ENCODE results near the gene RHOD. TPM values are rescaled to one million over a fixed set of nuclear protein-coding genes. Genes with fewer than 3 reads are reported as not detected.

RHOD gene
- polyA plus RNA-seq, 1 of the 3 experiments (the other 2 are of a cell fraction), result not detected

- H4K20me1 ChIP-seq (ENCODE audit: insufficient read depth), result no peaks in the 10 kb centered on the region
- no peak overlapping the region for H3K4me3 ChIP-seq (ENCODE audit: low read depth in 2 of 2, low read length in 1 of 2)
- no peaks in the 10 kb centered on the region for H3F3A ChIP-seq (replicated peaks; ENCODE audit: insufficient read depth)
- no peaks in the 10 kb centered on the region for H3K4me1 ChIP-seq (ENCODE audit: control insufficient read depth in 1 of 2, insufficient read depth in 2 of 2, low read depth in 1 of 2, low read length in 1 of 2)
- H3K9me3 ChIP-seq, result no peaks in the 10 kb centered on the region
- H3K9ac ChIP-seq, result no peak overlapping the region
- H3K27ac ChIP-seq (ENCODE audit: low read depth in 2 of 2, low read length in 1 of 2), result no peak overlapping the region
- TF ChIP-seq SIN3A (IDR thresholded peaks at IDR 0.05; ENCODE audit: borderline replicate concordance, low read depth, low read length) (no peak), NRF1 (IDR thresholded peaks at IDR 0.05; ENCODE audit: low read depth, low read length) (no peak), RFX5 (IDR thresholded peaks at IDR 0.05; ENCODE audit: low read length) (no peak), GATA2 (CRISPR knock-in tag; IDR thresholded peaks at IDR 0.05) (no peak), FOSL2 (IDR thresholded peaks at IDR 0.05; ENCODE audit: borderline replicate concordance, low read depth) (no peak), IRF3 (IDR thresholded peaks at IDR 0.05; ENCODE audit: low read depth, low read length) (no peak), TCF12 (IDR thresholded peaks at IDR 0.05) (no peak), RAD21 (IDR thresholded peaks at IDR 0.05; ENCODE audit: low read length) (no peak), EZH2phosphoT487 (IDR thresholded peaks at IDR 0.05; ENCODE audit: borderline replicate concordance, low read depth) (no peak), PBX3 (IDR thresholded peaks at IDR 0.05) (no peak), CHD2 (IDR thresholded peaks at IDR 0.05; ENCODE audit: low read length, partially characterized antibody) (no peak), FOXM1 (IDR thresholded peaks at IDR 0.05; ENCODE audit: low read depth) (no peak), NFIC (IDR thresholded peaks at IDR 0.05; ENCODE audit: borderline replicate concordance) (no peak), ELF1 (IDR thresholded peaks at IDR 0.05) (no peak), JUND (IDR thresholded peaks at IDR 0.05) (no peak), GABPA (IDR thresholded peaks at IDR 0.05; ENCODE audit: low read depth) (no peak), ZBTB33 (IDR thresholded peaks at IDR 0.05; ENCODE audit: borderline replicate concordance, low read depth) (no peak), FOXJ3 (CRISPR knock-in tag; IDR thresholded peaks at IDR 0.05) (no peak)
- TF ChIP-seq, protein P1, sequence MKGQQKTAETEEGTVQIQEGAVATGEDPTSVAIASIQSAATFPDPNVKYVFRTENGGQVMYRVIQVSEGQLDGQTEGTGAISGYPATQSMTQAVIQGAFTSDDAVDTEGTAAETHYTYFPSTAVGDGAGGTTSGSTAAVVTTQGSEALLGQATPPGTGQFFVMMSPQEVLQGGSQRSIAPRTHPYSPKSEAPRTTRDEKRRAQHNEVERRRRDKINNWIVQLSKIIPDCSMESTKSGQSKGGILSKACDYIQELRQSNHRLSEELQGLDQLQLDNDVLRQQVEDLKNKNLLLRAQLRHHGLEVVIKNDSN (IDR thresholded peaks at IDR 0.05; ENCODE audit: borderline replicate concordance, low read depth), result no peak
- TF ChIP-seq, protein P2, sequence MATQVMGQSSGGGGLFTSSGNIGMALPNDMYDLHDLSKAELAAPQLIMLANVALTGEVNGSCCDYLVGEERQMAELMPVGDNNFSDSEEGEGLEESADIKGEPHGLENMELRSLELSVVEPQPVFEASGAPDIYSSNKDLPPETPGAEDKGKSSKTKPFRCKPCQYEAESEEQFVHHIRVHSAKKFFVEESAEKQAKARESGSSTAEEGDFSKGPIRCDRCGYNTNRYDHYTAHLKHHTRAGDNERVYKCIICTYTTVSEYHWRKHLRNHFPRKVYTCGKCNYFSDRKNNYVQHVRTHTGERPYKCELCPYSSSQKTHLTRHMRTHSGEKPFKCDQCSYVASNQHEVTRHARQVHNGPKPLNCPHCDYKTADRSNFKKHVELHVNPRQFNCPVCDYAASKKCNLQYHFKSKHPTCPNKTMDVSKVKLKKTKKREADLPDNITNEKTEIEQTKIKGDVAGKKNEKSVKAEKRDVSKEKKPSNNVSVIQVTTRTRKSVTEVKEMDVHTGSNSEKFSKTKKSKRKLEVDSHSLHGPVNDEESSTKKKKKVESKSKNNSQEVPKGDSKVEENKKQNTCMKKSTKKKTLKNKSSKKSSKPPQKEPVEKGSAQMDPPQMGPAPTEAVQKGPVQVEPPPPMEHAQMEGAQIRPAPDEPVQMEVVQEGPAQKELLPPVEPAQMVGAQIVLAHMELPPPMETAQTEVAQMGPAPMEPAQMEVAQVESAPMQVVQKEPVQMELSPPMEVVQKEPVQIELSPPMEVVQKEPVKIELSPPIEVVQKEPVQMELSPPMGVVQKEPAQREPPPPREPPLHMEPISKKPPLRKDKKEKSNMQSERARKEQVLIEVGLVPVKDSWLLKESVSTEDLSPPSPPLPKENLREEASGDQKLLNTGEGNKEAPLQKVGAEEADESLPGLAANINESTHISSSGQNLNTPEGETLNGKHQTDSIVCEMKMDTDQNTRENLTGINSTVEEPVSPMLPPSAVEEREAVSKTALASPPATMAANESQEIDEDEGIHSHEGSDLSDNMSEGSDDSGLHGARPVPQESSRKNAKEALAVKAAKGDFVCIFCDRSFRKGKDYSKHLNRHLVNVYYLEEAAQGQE (IDR thresholded peaks at IDR 0.05; ENCODE audit: low read depth, low read length), result no peak
- ChIA-PET CTCF (interaction anchor here (0.9 to 1.3 kb wide), 2 partner anchors 10 to 37 kb away, joined by 3 to 4 read pairs; no protein-coding TSS in a partner anchor), POLR2A (no interaction called here)
- no peaks in the 10 kb centered on the region for H3K27me3 ChIP-seq (ENCODE audit: insufficient read depth)
- no peak overlapping the region for H2AFZ ChIP-seq (ENCODE audit: low read depth)
- H3K36me3 ChIP-seq (replicated peaks in 1 of 2; ENCODE audit: control insufficient read depth in 1 of 2, insufficient read depth in 2 of 2, low read length in 1 of 2), result no peaks in the 10 kb centered on the region
- no peak for DNase-seq
- WGBS (ENCODE audit: low lambda C conversion rate), result 84% methylated on average over 5 of the region's 5 CpGs
- H3K4me2 ChIP-seq, result no peak overlapping the region
- no peaks in the 10 kb centered on the region for H3K79me2 ChIP-seq (ENCODE audit: insufficient read depth)
- H3K9me2 ChIP-seq, result no peaks in the 10 kb centered on the region
These were observed 40.1 kb upstream of the RHOD start for GRCh38 chr11:67016550-67016949.

Measured in SK-N-SH (cell line).